Lung (tissue), 12 donors: ENCODE measurements around the gene DCLRE1B. TPM values are rescaled to one million over a fixed set of nuclear protein-coding genes. Genes with fewer than 3 reads are reported as not detected.

Experiments
- ATAC-seq: fragments of 200-7000 bp; cut with Tn5 transposase; one replicate; pipeline ENCODE4 v1.9.1; 2020; ENCODE audit warnings: moderate number of reproducible peaks; ENCODE audit not compliant: insufficient read depth, low FRiP score
- DNase-seq, 3 donors: peaks; one replicate each; pipeline ENCODE4 v3.0.0-alpha.2; 2013 to 2017
- H3K27ac ChIP-seq, 2 donors: one replicate each; pipeline ENCODE4 v1.5.1; 2013; ENCODE audit warnings: mild to moderate bottlenecking in 2 of 2, moderate library complexity in 2 of 2, control low read depth in 1 of 2, inconsistent platforms in 1 of 2, low read depth in 1 of 2, low read length in 1 of 2
- H3K27me3 ChIP-seq, 3 donors: one replicate each; pipeline ENCODE4 v1.5.1; 2013; ENCODE audit warnings: low read length in 2 of 3; ENCODE audit not compliant: control insufficient read depth in 3 of 3, insufficient read depth in 3 of 3
- H3K36me3 ChIP-seq, 4 donors: one replicate each; pipeline ENCODE4 v1.5.1; 2013; ENCODE audit warnings: low read length in 4 of 4, mild to moderate bottlenecking in 1 of 4, moderate library complexity in 1 of 4; ENCODE audit not compliant: control insufficient read depth in 4 of 4, insufficient read depth in 4 of 4
- H3K4me1 ChIP-seq, 5 donors: one replicate each; pipeline ENCODE4 v1.5.1; 2013; ENCODE audit warnings: low read length in 5 of 5, mild to moderate bottlenecking in 2 of 5, moderate library complexity in 1 of 5; ENCODE audit not compliant: control insufficient read depth in 5 of 5, insufficient read depth in 5 of 5
- H3K4me3 ChIP-seq: one replicate; pipeline ENCODE4 v1.5.1; 2013; ENCODE audit warnings: mild to moderate bottlenecking, control low read depth, moderate library complexity
- H3K9ac ChIP-seq, 2 donors: one replicate each; pipeline ENCODE4 v1.5.1; 2013; ENCODE audit warnings: low read length in 2 of 2, control low read depth in 1 of 2; ENCODE audit not compliant: insufficient read depth in 1 of 2
- H3K9me3 ChIP-seq, 4 donors: one replicate each; pipeline ENCODE4 v1.5.1; 2013; ENCODE audit warnings: low read length in 3 of 4, mild to moderate bottlenecking in 1 of 4, moderate library complexity in 1 of 4; ENCODE audit not compliant: control insufficient read depth in 4 of 4, insufficient read depth in 3 of 4
- CTCF ChIP-seq: IDR thresholded peaks from 2 replicates; pipeline ENCODE4 v1.5.1; 2012; ENCODE audit warnings: mild to moderate bottlenecking; ENCODE audit errors: control extremely low read depth, extremely low read depth
- WGBS, 2 donors: extraction: QIAGEN DNeasy Blood & Tissue Kit; methylation state at CpG; one replicate each; pipeline ENCODE4 v1.1.7; 2013; 5-methylcytosine and 5-hydroxymethylcytosine counted together
- polyA plus RNA-seq, 2 donors: library from polyadenylated mRNA; stranded (reverse); fragments of 200-250 nt; gene quantifications; one replicate each; pipeline ENCODE4 v1.2.1, GENCODE V29; 2013
- total RNA-seq, 2 donors: library from RNA; depleted of rRNA in 1 of 2; stranded (reverse); fragments of >200 nt in 1 of 2; gene quantifications; one replicate each; pipeline ENCODE4 v1.2.1, GENCODE V29; 2014 to 2021
- donor health status: control.
- donor health status: control.
- donor health status: Bipolar disorder and iron deficiency.
- donor health status: healthy.
- donor health status: DM: yes; HTN: yes; CAD: no.

The DCLRE1B gene
- total and polyA plus RNA-seq, 4 donors: 2.6 to 7.8 (median 5.2) TPM

GRCh38 chr1:113891631-113892220, 13.4 kb upstream of the DCLRE1B start:
- ATAC-seq (no peak), DNase-seq (no peak)
- Histone ChIP-seq H3K9me3 (no peaks in the 10 kb centered on the region), H3K9ac (no peak overlapping the region), H3K4me3 (no peak overlapping the region), H3K27ac (no peak overlapping the region), H3K4me1 (no peaks in the 10 kb centered on the region), H3K36me3 (peaks cover 6 to 14% (median 9%) of the 10 kb centered on the region in 4 donors), H3K27me3 (no peaks in the 10 kb centered on the region)
- TF ChIP-seq CTCF: no peak
- WGBS, 2 donors: 84 to 91% methylated on average over 10 to 11 of the region's 11 CpGs

GRCh38 chr1:113893267-113893666, 11.9 kb upstream of the DCLRE1B start:
- ATAC-seq (no peak), DNase-seq (no peak)
- TF ChIP-seq CTCF: no peak
- WGBS, 2 donors: 93% methylated on average over 3 of the region's 3 CpGs
- Histone ChIP-seq H3K9ac (no peak overlapping the region), H3K36me3 (peaks cover 13 to 23% (median 16%) of the 10 kb centered on the region in 4 donors), H3K27ac (no peak overlapping the region), H3K27me3 (no peaks in the 10 kb centered on the region), H3K4me1 (no peaks in the 10 kb centered on the region), H3K4me3 (no peak overlapping the region), H3K9me3 (no peaks in the 10 kb centered on the region)

- peaks cover 19 to 31% (median 23%) of the 10 kb centered on the region in 4 donors for H3K36me3 ChIP-seq
- ATAC-seq: no peak
Observed at GRCh38 chr1:113895098-113895497, 10.0 kb upstream of the DCLRE1B start.

More at GRCh38 chr1:113895098-113895497, 10.0 kb upstream of the DCLRE1B start:
- Histone ChIP-seq H3K27ac (no peak overlapping the region), H3K4me1 (peaks cover 0 to 7% (median 0%) of the 10 kb centered on the region in 5 donors), H3K27me3 (no peaks in the 10 kb centered on the region), H3K9me3 (no peaks in the 10 kb centered on the region), H3K4me3 (no peak overlapping the region), H3K9ac (no peak overlapping the region)
- no peak for DNase-seq
- WGBS, 2 donors: 93 to 94% methylated on average over 6 of the region's 6 CpGs
- TF ChIP-seq CTCF: no peak
